ENCODE data around the gene AWAT2. TPM values are rescaled to one million over a fixed set of nuclear protein-coding genes. Genes with fewer than 3 reads are reported as not detected.

The AWAT2 gene
- total and polyA plus RNA-seq, 2 experiments from 2014 or later: not detected

GRCh38 chrX:70041993-70042392 is 7.7 kb downstream of the AWAT2 start:
- H3K9me2 ChIP-seq (ENCODE audit: insufficient read depth): no peaks in the 10 kb centered on the region
- no peaks in the 10 kb centered on the region for H3K79me2 ChIP-seq (replicated peaks; ENCODE audit: insufficient read depth)
- Mint-ChIP-seq H3K4me3 (no peak overlapping the region), H3K36me3 (ENCODE audit: low read depth) (no peaks in the 10 kb centered on the region), H3K27me3 (ENCODE audit: insufficient read depth, low read depth, poor library complexity) (peaks cover 2% of the 10 kb centered on the region), H3K9me3 (no peaks in the 10 kb centered on the region), H3K4me1 (peaks cover 2% of the 10 kb centered on the region), H3K27ac (no peak overlapping the region)
- no peaks in the 10 kb centered on the region for H3F3A ChIP-seq (replicated peaks; ENCODE audit: low read depth)
- no peaks in the 10 kb centered on the region for H4K20me1 ChIP-seq (replicated peaks; ENCODE audit: insufficient read depth)
- ATAC-seq (no peak), DNase-seq (ENCODE audit: low spot score) (no peak)
- H2AFZ ChIP-seq: no peak overlapping the region
- TF ChIP-seq EZH2phosphoT487 (IDR thresholded peaks at IDR 0.05; ENCODE audit: unreplicated experiment): no peak
- no peak for TF ChIP-seq EZH2 (IDR thresholded peaks at IDR 0.05; ENCODE audit: low read depth, unreplicated experiment)
- TF ChIP-seq STAT1 (IDR thresholded peaks at IDR 0.05; ENCODE audit: unreplicated experiment): no peak
- no peak for TF ChIP-seq NANOG (IDR thresholded peaks at IDR 0.05; ENCODE audit: borderline replicate concordance)
- H3K4me2 ChIP-seq: no peak overlapping the region
- H3K4me1 ChIP-seq (ENCODE audit: insufficient read depth): no peaks in the 10 kb centered on the region
- no peak overlapping the region for H3K4me3 ChIP-seq
- no peaks in the 10 kb centered on the region for H3K36me3 ChIP-seq (ENCODE audit: insufficient read depth)
- no peaks in the 10 kb centered on the region for H3K27me3 ChIP-seq (ENCODE audit: insufficient read depth)
- no peak overlapping the region for H3K27ac ChIP-seq (ENCODE audit: low read depth)

GRCh38 chrX:70039758-70040157 is 10.0 kb downstream of the AWAT2 start:
- Histone ChIP-seq H3K4me2 (no peak overlapping the region), H3K27ac (ENCODE audit: low read depth) (no peak overlapping the region), H3K36me3 (ENCODE audit: insufficient read depth) (no peaks in the 10 kb centered on the region), H3F3A (replicated peaks; ENCODE audit: low read depth) (no peaks in the 10 kb centered on the region), H2AFZ (no peak overlapping the region), H3K9me2 (ENCODE audit: insufficient read depth) (no peaks in the 10 kb centered on the region), H3K79me2 (replicated peaks; ENCODE audit: insufficient read depth) (no peaks in the 10 kb centered on the region), H3K4me3 (no peak overlapping the region), H3K4me1 (ENCODE audit: insufficient read depth) (no peaks in the 10 kb centered on the region), H4K20me1 (replicated peaks; ENCODE audit: insufficient read depth) (no peaks in the 10 kb centered on the region), H3K27me3 (ENCODE audit: insufficient read depth) (no peaks in the 10 kb centered on the region)
- Mint-ChIP-seq H3K27me3 (ENCODE audit: insufficient read depth, low read depth, poor library complexity) (peaks cover 2% of the 10 kb centered on the region), H3K9me3 (no peaks in the 10 kb centered on the region), H3K36me3 (ENCODE audit: low read depth) (no peaks in the 10 kb centered on the region), H3K4me3 (no peak overlapping the region), H3K27ac (no peak overlapping the region), H3K4me1 (peaks cover 2% of the 10 kb centered on the region)
- DNase-seq (ENCODE audit: low spot score): no peak
- no peak for TF ChIP-seq CREB1 (CRISPR knock-in tag; IDR thresholded peaks at IDR 0.05; ENCODE audit: low read depth)
- ATAC-seq: no peak

- Histone ChIP-seq H3K4me2 (no peak overlapping the region), H3K27me3 (ENCODE audit: insufficient read depth) (no peaks in the 10 kb centered on the region), H3K4me3 (no peak overlapping the region), H3K36me3 (ENCODE audit: insufficient read depth) (no peaks in the 10 kb centered on the region), H3K27ac (ENCODE audit: low read depth) (no peak overlapping the region), H3F3A (replicated peaks; ENCODE audit: low read depth) (no peaks in the 10 kb centered on the region), H3K4me1 (ENCODE audit: insufficient read depth) (no peaks in the 10 kb centered on the region), H3K79me2 (replicated peaks; ENCODE audit: insufficient read depth) (no peaks in the 10 kb centered on the region), H4K20me1 (replicated peaks; ENCODE audit: insufficient read depth) (no peaks in the 10 kb centered on the region), H2AFZ (no peak overlapping the region), H3K9me2 (ENCODE audit: insufficient read depth) (no peaks in the 10 kb centered on the region)
- DNase-seq (ENCODE audit: low spot score) (no peak), ATAC-seq (no peak)
- TF ChIP-seq REST (IDR thresholded peaks at IDR 0.05; ENCODE audit: unreplicated experiment): no peak
- TF ChIP-seq ZNF114 (CRISPR knock-in tag; IDR thresholded peaks at IDR 0.05): no peak
- TF ChIP-seq ZNF462 (CRISPR knock-in tag; IDR thresholded peaks at IDR 0.05): no peak
- no peak for TF ChIP-seq ZNF331 (CRISPR knock-in tag; IDR thresholded peaks at IDR 0.05; ENCODE audit: low read depth)
- H3K9me3 Mint-ChIP-seq: no peaks in the 10 kb centered on the region
- no peak overlapping the region for H3K4me3 Mint-ChIP-seq
- H3K27me3 Mint-ChIP-seq (ENCODE audit: insufficient read depth, low read depth, poor library complexity): peaks cover 4% of the 10 kb centered on the region
- no peak overlapping the region for H3K27ac Mint-ChIP-seq
- peaks cover 4% of the 10 kb centered on the region for H3K4me1 Mint-ChIP-seq
- H3K36me3 Mint-ChIP-seq (ENCODE audit: low read depth): no peaks in the 10 kb centered on the region
Observed at GRCh38 chrX:70038951-70039350, 10.8 kb downstream of the AWAT2 start.

Data from GM23338 (cell line).